Upper lobe of right lung (tissue), 1 donor: ENCODE results near the gene CNNM4. TPM values are rescaled to one million over a fixed set of nuclear protein-coding genes. Genes with fewer than 3 reads are reported as not detected.

Experiments used
- ATAC-seq: fragments of 200-7000 bp; cut with Tn5 transposase; one replicate; pipeline ENCODE4 v1.9.1; 2020; ENCODE audit warnings: mild to moderate bottlenecking, moderate library complexity
- DNase-seq: peaks from one replicate; pipeline ENCODE4 v3.0.0-alpha.2; 2020
- H3K27ac ChIP-seq: fragments of 200-600 bp; one replicate; pipeline ENCODE4 v1.8.0; 2022
- H3K27me3 ChIP-seq: fragments of 200-600 bp; one replicate; pipeline ENCODE4 v1.8.0; 2022; ENCODE audit warnings: mild to moderate bottlenecking
- H3K36me3 ChIP-seq: fragments of 200-600 bp; one replicate; pipeline ENCODE4 v1.8.0; 2022
- H3K4me1 ChIP-seq: fragments of 200-600 bp; one replicate; pipeline ENCODE4 v1.8.0; 2022
- H3K4me3 ChIP-seq: fragments of 200-600 bp; one replicate; pipeline ENCODE4 v1.8.0; 2022; ENCODE audit warnings: mild to moderate bottlenecking
- H3K9me3 ChIP-seq: fragments of 200-600 bp; one replicate; pipeline ENCODE4 v1.8.0; 2022
- CTCF ChIP-seq: fragments of 200-600 bp; IDR thresholded peaks from one replicate; pipeline ENCODE4 v1.8.0; 2022; ENCODE audit warnings: antibody characterized with exemption
- intact Hi-C: fragments of 100-400 bp; cut with DNase I; formaldehyde crosslinking; loops from one replicate; pipeline ENCODE4 v1.11.0; 2022
- total RNA-seq: library from RNA; stranded (reverse); fragmentation: NEBNext Ultra II Directional; extraction: Animal tissue kit (Norgen Biotek cat#: 25700); gene quantifications from one replicate; pipeline ENCODE4 v1.2.1, GENCODE V29; 2021
- donor health status: DM: no; HTN: yes; CAD: no; lungs with severe emphysema.

Gene CNNM4
- total RNA-seq, 1 donor from 2014 or later = 15.0 TPM

GRCh38 chr2:96759548-96759947, 1.2 kb upstream of the CNNM4 start:
- DNase-seq = no peak
- H3K27me3 ChIP-seq = no peaks in the 10 kb centered on the region
- H3K36me3 ChIP-seq = no peaks in the 10 kb centered on the region
- H3K27ac ChIP-seq = no peak overlapping the region
- no peaks in the 10 kb centered on the region for H3K9me3 ChIP-seq
- H3K4me1 ChIP-seq = peaks cover 35% of the 10 kb centered on the region
- no peak for ATAC-seq
- no peak for TF ChIP-seq CTCF
- no peak overlapping the region for H3K4me3 ChIP-seq
- intact Hi-C loops = no loop called here

DNA sequence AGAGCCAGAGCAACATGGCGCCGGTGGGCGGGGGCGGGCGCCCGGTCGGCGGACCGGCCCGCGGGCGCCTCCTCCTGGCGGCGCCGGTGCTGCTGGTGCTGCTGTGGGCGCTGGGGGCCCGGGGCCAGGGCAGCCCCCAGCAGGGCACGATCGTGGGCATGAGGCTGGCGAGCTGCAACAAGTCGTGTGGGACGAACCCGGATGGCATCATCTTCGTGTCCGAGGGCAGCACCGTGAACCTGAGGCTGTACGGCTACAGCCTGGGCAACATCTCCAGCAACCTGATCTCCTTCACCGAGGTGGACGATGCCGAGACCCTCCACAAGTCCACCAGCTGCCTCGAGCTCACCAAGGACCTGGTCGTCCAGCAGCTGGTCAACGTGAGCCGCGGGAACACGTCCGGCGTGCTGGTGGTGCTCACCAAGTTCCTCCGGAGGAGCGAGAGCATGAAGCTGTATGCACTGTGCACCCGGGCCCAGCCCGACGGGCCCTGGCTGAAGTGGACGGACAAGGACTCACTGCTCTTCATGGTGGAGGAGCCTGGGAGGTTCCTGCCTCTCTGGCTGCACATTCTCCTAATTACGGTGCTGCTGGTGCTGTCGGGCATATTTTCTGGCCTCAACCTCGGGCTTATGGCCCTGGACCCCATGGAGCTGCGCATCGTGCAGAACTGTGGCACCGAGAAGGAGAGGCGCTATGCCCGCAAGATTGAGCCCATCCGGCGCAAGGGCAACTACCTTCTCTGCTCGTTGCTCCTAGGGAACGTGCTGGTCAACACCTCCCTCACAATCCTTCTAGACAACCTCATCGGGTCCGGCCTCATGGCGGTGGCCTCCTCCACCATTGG, 507 bp downstream of the CNNM4 start:
- intact Hi-C loops = no loop called here
- H3K36me3 ChIP-seq = no peaks in the 10 kb centered on the region
- no peaks in the 10 kb centered on the region for H3K9me3 ChIP-seq
- H3K27ac ChIP-seq = peak overlapping the region; percentile 77
- peak; percentile 23 for ATAC-seq
- peak overlapping the region; percentile 76 for H3K4me3 ChIP-seq
- H3K4me1 ChIP-seq = peaks cover 42% of the 10 kb centered on the region
- TF ChIP-seq CTCF = peak; percentile 44
- DNase-seq = peak; percentile 77
- no peaks in the 10 kb centered on the region for H3K27me3 ChIP-seq

DNA sequence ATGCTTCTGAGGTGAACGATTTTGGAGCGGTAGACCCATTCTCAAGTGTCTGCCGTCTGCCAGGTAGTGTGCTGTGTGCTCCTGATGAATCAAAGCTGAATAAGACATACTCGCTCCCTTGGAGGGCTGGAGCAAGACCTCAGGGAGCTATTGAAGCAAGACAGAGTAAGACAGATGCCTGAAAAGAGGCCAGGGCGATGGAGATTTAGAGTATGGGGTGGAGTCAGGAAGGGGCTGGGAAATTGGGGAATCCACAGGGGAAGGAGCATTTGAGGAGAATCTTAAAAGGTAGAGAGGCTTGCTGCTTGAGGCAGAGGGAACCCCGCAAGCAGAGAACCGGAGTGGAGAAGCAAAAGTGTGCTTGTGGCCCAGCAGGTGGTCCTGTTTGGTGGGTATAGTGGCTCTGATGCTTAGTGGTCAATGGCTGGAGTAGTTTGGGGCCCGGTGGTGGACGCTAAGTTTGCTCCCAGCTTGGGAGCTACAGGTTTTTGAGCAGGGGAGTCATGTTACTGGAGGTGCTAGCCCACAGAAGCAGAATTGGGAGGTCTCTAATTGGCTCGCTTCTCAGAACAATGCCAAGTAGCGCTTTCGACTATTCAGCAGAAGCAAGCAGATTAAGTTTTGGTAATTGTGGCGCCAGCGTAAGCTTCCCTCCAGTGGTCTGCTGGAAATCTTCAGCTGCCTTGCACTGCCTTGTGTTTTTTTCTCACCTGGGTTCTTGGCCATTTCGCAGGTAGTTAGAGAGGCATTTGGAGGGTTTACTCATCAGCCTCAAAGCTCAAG, 2.0 kb downstream of the CNNM4 start:
- no peaks in the 10 kb centered on the region for H3K27me3 ChIP-seq
- peak overlapping the region; percentile 36 for H3K27ac ChIP-seq
- ATAC-seq (no peak), DNase-seq (no peak)
- no peak for TF ChIP-seq CTCF
- H3K9me3 ChIP-seq = no peaks in the 10 kb centered on the region
- H3K36me3 ChIP-seq = no peaks in the 10 kb centered on the region
- intact Hi-C loops = no loop called here
- H3K4me3 ChIP-seq = peak overlapping the region; percentile 76
- peaks cover 42% of the 10 kb centered on the region for H3K4me1 ChIP-seq

DNA sequence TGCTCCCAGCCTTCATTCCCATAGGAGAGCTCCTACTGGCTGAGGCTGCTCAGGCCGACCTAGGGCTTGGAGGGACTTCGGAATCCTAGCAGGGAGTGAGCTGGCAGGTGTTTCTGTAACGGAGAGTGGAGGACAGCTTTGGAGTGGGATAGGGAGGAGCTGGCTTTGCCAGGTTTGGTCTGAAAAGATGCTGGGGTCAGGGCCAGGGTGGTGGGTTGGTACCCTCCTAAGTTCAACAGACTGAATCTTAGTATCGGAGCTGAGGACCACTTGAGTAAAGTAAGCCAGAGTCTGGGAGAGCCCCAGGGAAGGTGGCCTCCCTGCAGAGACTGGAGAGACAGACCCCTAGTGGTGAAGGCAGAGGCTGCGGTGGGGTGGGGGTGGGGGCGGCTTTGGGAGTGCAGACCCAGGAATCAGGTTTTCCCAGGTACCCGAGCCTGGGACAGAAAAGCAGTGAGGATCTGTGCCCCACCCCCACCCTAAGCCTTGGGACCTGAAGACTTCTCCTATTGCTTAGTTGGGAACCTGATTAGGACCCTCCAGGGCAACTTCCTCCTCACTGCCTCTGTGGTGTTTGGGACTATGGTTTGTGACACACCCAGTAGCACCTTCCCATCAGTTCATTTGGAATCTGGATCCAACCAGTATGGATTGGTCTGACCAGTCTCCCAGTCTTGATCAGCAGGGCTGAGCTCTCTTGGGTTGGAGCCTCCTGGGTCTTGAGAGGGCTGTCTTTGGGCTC, 3.0 kb downstream of the CNNM4 start:
- no peaks in the 10 kb centered on the region for H3K9me3 ChIP-seq
- no peaks in the 10 kb centered on the region for H3K36me3 ChIP-seq
- ATAC-seq (no peak), DNase-seq (no peak)
- H3K4me3 ChIP-seq = peak overlapping the region; percentile 76
- no peaks in the 10 kb centered on the region for H3K27me3 ChIP-seq
- peaks cover 42% of the 10 kb centered on the region for H3K4me1 ChIP-seq
- H3K27ac ChIP-seq = peak overlapping the region; percentile 36
- intact Hi-C loops = no loop called here
- TF ChIP-seq CTCF = peak; percentile 48

DNA sequence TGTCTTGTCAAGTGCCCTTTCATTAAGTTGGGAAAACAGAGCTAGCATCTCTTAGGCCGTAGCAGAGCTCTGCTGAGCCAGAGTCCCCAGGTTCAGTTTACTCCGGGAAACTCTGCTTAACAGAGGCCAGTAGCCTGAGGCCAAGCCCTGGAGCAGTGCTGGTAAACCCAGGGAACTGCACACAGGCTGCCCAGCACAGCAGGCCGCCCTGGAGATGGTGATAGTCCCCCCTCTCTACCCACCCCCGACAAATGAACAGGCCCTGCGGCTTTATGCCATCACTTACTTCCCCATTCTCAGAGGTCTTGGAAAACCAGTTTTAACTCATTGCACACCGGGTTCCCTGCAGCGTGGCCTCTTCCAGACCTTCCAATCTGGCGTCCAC, 3.5 kb downstream of the CNNM4 start:
- Histone ChIP-seq H3K36me3 (no peaks in the 10 kb centered on the region), H3K9me3 (no peaks in the 10 kb centered on the region), H3K27me3 (no peaks in the 10 kb centered on the region), H3K4me1 (peaks cover 42% of the 10 kb centered on the region), H3K27ac (peak overlapping the region; percentile 17), H3K4me3 (peak overlapping the region; percentile 76)
- intact Hi-C loops = no loop called here
- peak; percentile 15 for ATAC-seq
- DNase-seq = peak; percentile 68
- TF ChIP-seq CTCF = no peak
